SK-N-SH (cell line): ENCODE results near the gene WDR86. TPM values are rescaled to one million over a fixed set of nuclear protein-coding genes. Genes with fewer than 3 reads are reported as not detected.

ENCODE experiments used
- CTCF ChIA-PET: fragments of 300-600, 350-600 bp; formaldehyde crosslinking; extraction: SDS; loops from one replicate; lab custom pipeline; 2021; lab: Yijun Ruan, JAX
- POLR2A ChIA-PET: fragments of 350-600 bp; sonication (Branson Sonifier 250); formaldehyde crosslinking; extraction: SDS; loops from one replicate; lab custom pipeline; 2020; ENCODE audit warnings: antibody characterized with exemption, inconsistent platforms; lab: Yijun Ruan, JAX
- DNase-seq: peaks from one replicate; pipeline ENCODE4 v3.0.0; 2012
- H2AFZ ChIP-seq: fragments of 200-600 bp; sonication (generic); 2 replicates; pipeline ENCODE4 v1.8.1; 2016; ENCODE audit warnings: antibody characterized with exemption, mild to moderate bottlenecking, low read depth
- H3F3A ChIP-seq: fragments of 200-600 bp; sonication (generic); replicated peaks from 2 replicates; pipeline ENCODE3; 2016; ENCODE audit warnings: antibody characterized with exemption, mild to moderate bottlenecking; ENCODE audit not compliant: insufficient read depth
- H3K27ac ChIP-seq, 2 experiments: fragments of 200-500 bp in 1 of 2; fragments of 200-600 bp in 1 of 2; sonication (Bioruptor generic) in 1 of 2; sonication (generic), shearing (Covaris generic) in 1 of 2; 2 replicates each; pipeline versions ENCODE4 v1.5.1 to v1.6.1; 2014 to 2016; ENCODE audit warnings: low read depth in 2 of 2, inconsistent platforms in 1 of 2, low read length in 1 of 2, mild to moderate bottlenecking in 1 of 2, mixed read lengths in 1 of 2
- H3K27me3 ChIP-seq: fragments of 200-600 bp; sonication (generic), shearing (Covaris generic); 2 replicates; pipeline ENCODE4 v1.6.1; 2016; ENCODE audit warnings: mixed run types; ENCODE audit not compliant: insufficient read depth
- H3K36me3 ChIP-seq, 2 experiments: fragments of 200-500 bp in 1 of 2; fragments of 200-600 bp in 1 of 2; sonication (Bioruptor generic) in 1 of 2; sonication (generic) in 1 of 2; replicated peaks in 1 of 2; 2 replicates each; pipeline versions ENCODE3 to v1.5.1; 2014 to 2016; ENCODE audit warnings: low read length in 1 of 2, mild to moderate bottlenecking in 1 of 2; ENCODE audit not compliant: insufficient read depth in 2 of 2, control insufficient read depth in 1 of 2
- H3K4me1 ChIP-seq, 2 experiments: fragments of 200-500 bp in 1 of 2; fragments of 200-600 bp in 1 of 2; sonication (Bioruptor generic) in 1 of 2; sonication (generic), shearing (Covaris generic) in 1 of 2; 2 replicates each; pipeline versions ENCODE4 v1.5.1 to v1.6.1; 2014 to 2016; ENCODE audit warnings: low read depth in 1 of 2, low read length in 1 of 2, mixed run types in 1 of 2; ENCODE audit not compliant: insufficient read depth in 2 of 2, control insufficient read depth in 1 of 2
- H3K4me2 ChIP-seq: fragments of 200-600 bp; sonication (generic), shearing (Covaris generic); 2 replicates; pipeline ENCODE4 v1.6.1; 2017; ENCODE audit warnings: mixed run types
- H3K4me3 ChIP-seq, 2 experiments: fragments of 200-500 bp in 1 of 2; fragments of 200-600 bp in 1 of 2; sonication (Bioruptor generic) in 1 of 2; sonication (generic), shearing (Covaris generic) in 1 of 2; 2 replicates each; pipeline versions ENCODE4 v1.5.1 to v1.8.1; 2014 to 2016; ENCODE audit warnings: low read depth in 2 of 2, inconsistent platforms in 1 of 2, low read length in 1 of 2, mild to moderate bottlenecking in 1 of 2, mixed read lengths in 1 of 2, moderate library complexity in 1 of 2
- H3K79me2 ChIP-seq: fragments of 200-600 bp; sonication (generic); 2 replicates; pipeline ENCODE4 v1.8.1; 2017; ENCODE audit warnings: mild to moderate bottlenecking; ENCODE audit not compliant: insufficient read depth
- H3K9ac ChIP-seq: fragments of 200-600 bp; sonication (generic); 2 replicates; pipeline ENCODE4 v1.6.1; 2017; ENCODE audit warnings: mixed run types
- H3K9me2 ChIP-seq: fragments of 200-600 bp; sonication (generic); 2 replicates; pipeline ENCODE4 v1.6.1; 2017; ENCODE audit warnings: mixed run types
- H3K9me3 ChIP-seq: fragments of 200-600 bp; sonication (generic); 2 replicates; pipeline ENCODE4 v1.6.1; 2017; ENCODE audit warnings: mixed run types, mild to moderate bottlenecking, moderate library complexity
- H4K20me1 ChIP-seq: fragments of 200-600 bp; sonication (generic); 2 replicates; pipeline ENCODE4 v1.6.1; 2017; ENCODE audit warnings: mild to moderate bottlenecking, mixed run types; ENCODE audit not compliant: insufficient read depth
- EZH2phosphoT487 ChIP-seq: fragments of 200-600 bp; sonication (generic); IDR thresholded peaks from 2 replicates; pipeline ENCODE4 v1.6.1; 2017; ENCODE audit warnings: low read depth, mixed run types, mild to moderate bottlenecking, antibody characterized with exemption, moderate library complexity, borderline replicate concordance
- FOSL2 ChIP-seq: IDR thresholded peaks from 2 replicates; pipeline ENCODE4 v1.4.0; 2012; ENCODE audit warnings: low read depth, mild to moderate bottlenecking, moderate library complexity, borderline replicate concordance
- FOXM1 ChIP-seq: IDR thresholded peaks from 2 replicates; pipeline ENCODE4 v1.4.0; 2012; ENCODE audit warnings: low read depth, mild to moderate bottlenecking
- GABPA ChIP-seq: IDR thresholded peaks from 2 replicates; pipeline ENCODE4 v1.4.0; 2012; ENCODE audit warnings: low read depth, mild to moderate bottlenecking
- GATA2 ChIP-seq: sonication (generic); formaldehyde crosslinking; IDR thresholded peaks from 2 replicates; pipeline ENCODE4 v1.5.0; 2020; ENCODE audit warnings: mild to moderate bottlenecking, missing genetic modification reagents
- IRF3 ChIP-seq: fragments of 150-350 bp; IDR thresholded peaks from 2 replicates; pipeline ENCODE4 v1.6.1; 2016; ENCODE audit warnings: mild to moderate bottlenecking, low read depth, low read length
- JUND ChIP-seq: IDR thresholded peaks from 2 replicates; pipeline ENCODE4 v1.4.0; 2012
- MAX ChIP-seq: IDR thresholded peaks from 2 replicates; pipeline ENCODE4 v1.4.0; 2012; ENCODE audit warnings: low read depth
- MEF2A ChIP-seq: IDR thresholded peaks from 2 replicates; pipeline ENCODE4 v1.4.0; 2012; ENCODE audit warnings: low read depth, borderline replicate concordance
- NFIC ChIP-seq: IDR thresholded peaks from 2 replicates; pipeline ENCODE4 v1.4.0; 2012; ENCODE audit warnings: borderline replicate concordance
- NRF1 ChIP-seq: IDR thresholded peaks from 2 replicates; pipeline ENCODE4 v1.6.1; 2012; ENCODE audit warnings: low read depth, mild to moderate bottlenecking, low read length
- POLR2AphosphoS5 ChIP-seq: IDR thresholded peaks from 2 replicates; pipeline ENCODE4 v1.6.1; 2012; ENCODE audit warnings: low read depth, low read length
- RAD21 ChIP-seq: IDR thresholded peaks from 2 replicates; pipeline ENCODE4 v1.6.1; 2012; ENCODE audit warnings: mild to moderate bottlenecking, low read length
- RCOR1 ChIP-seq: fragments of 150-350 bp; IDR thresholded peaks from 2 replicates; pipeline ENCODE4 v1.6.1; 2017; ENCODE audit warnings: antibody characterized with exemption, low read length
- TEAD4 ChIP-seq: IDR thresholded peaks from 2 replicates; pipeline ENCODE4 v1.4.0; 2012; ENCODE audit warnings: mild to moderate bottlenecking, borderline replicate concordance; ENCODE audit not compliant: insufficient read depth
- WGBS: methylation state at CpG from one replicate; pipeline ENCODE4 v1.1.6; 2017; ENCODE audit warnings: low lambda C conversion rate; 5-methylcytosine and 5-hydroxymethylcytosine counted together
- polyA plus RNA-seq, 3 experiments: library from polyadenylated mRNA; depleted of rRNA; stranded (reverse); fragments of >200 nt; gene quantifications; 2 replicates each; pipeline ENCODE4 v1.2.3, GENCODE V29; 2012
- TF ChIP-seq, protein P1 (sequence below): IDR thresholded peaks from 2 replicates; pipeline ENCODE4 v1.4.0; 2012; ENCODE audit warnings: low read depth, borderline replicate concordance
- TF ChIP-seq, protein P2 (sequence below): IDR thresholded peaks from 2 replicates; pipeline ENCODE4 v1.6.1; 2012; ENCODE audit warnings: mild to moderate bottlenecking, low read depth, low read length, moderate library complexity
- TF ChIP-seq, protein P3 (sequence below): fragments of 150-350 bp; IDR thresholded peaks from 2 replicates; pipeline ENCODE4 v1.6.1; 2017; ENCODE audit warnings: antibody characterized with exemption, low read length, low read depth, borderline replicate concordance

WDR86 gene
- polyA plus RNA-seq, 1 of the 3 experiments (the other 2 are of a cell fraction) = 1.0 TPM

DNA sequence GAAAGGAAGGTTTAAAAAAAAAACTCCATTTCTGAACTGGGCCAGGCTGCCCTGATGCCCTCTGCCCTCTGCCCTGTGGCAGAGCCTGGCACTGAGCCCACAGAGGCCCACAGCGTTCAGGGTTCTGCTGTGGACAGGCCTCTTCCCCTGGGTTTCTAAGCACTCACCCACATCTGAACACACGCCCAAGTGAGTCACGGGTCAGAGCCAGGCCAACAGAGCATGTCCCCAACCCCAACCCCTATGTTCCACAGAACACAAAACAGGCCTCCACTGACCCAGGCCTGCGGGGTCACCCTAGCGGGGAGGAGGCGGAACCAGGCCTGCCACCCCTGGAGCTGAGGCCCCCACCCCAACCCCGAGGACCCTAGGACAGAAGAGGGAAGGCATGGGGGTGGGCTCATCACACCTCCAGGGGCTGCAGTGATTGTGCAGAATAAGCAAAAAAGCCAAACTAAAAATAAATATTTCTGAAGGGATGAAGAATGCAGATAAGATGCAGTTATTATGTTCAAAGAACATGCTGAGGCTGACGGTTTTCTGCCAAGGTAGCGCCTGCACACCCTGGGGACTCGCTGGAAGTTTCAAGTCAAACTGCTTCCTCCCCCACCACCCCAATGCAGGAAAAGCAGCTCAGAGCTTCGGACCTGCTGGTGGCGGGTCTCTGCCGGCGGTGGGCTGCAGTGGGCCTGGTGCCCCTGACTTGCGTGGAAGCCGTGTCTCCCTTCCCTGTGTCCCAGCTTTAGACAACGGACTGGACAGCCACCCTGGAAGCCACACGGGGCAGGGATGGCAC is 5.4 kb downstream of the WDR86 start:
- H3K79me2 ChIP-seq = no peaks in the 10 kb centered on the region
- 79% methylated on average over 13 of the region's 18 CpGs for WGBS
- no peaks in the 10 kb centered on the region for H4K20me1 ChIP-seq
- ChIA-PET POLR2A (no interaction called here), CTCF (interaction anchor here (1.1 to 2.1 kb wide), 3 partner anchors 33 to 89 kb away, joined by 4 to 8 read pairs (median 6); no protein-coding TSS in a partner anchor)
- peak; percentile 46 for DNase-seq
- H3K36me3 ChIP-seq = no peaks in the 10 kb centered on the region
- H3K9ac ChIP-seq = no peak overlapping the region
- no peak overlapping the region for H3K27ac ChIP-seq
- H3K9me2 ChIP-seq = no peaks in the 10 kb centered on the region
- no peak overlapping the region for H2AFZ ChIP-seq
- no peaks in the 10 kb centered on the region for H3K9me3 ChIP-seq
- no peak overlapping the region for H3K4me2 ChIP-seq
- H3K4me1 ChIP-seq = peaks cover 0 to 13% of the 10 kb centered on the region in 2 experiments; a peak in 2 of 4 replicates
- no peak overlapping the region for H3K4me3 ChIP-seq
- peaks cover 13% of the 10 kb centered on the region for H3K27me3 ChIP-seq
- no peak for TF ChIP-seq RAD21
- no peak for TF ChIP-seq MEF2A
- TF ChIP-seq RCOR1 = no peak
- no peak for TF ChIP-seq GATA2
- no peak for TF ChIP-seq FOSL2
- no peak for TF ChIP-seq POLR2AphosphoS5
- TF ChIP-seq, protein P1, sequence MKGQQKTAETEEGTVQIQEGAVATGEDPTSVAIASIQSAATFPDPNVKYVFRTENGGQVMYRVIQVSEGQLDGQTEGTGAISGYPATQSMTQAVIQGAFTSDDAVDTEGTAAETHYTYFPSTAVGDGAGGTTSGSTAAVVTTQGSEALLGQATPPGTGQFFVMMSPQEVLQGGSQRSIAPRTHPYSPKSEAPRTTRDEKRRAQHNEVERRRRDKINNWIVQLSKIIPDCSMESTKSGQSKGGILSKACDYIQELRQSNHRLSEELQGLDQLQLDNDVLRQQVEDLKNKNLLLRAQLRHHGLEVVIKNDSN = no peak
- no peak for TF ChIP-seq NRF1
- TF ChIP-seq EZH2phosphoT487 = no peak
- TF ChIP-seq, all 33 proteins: peak for 0
- H3F3A ChIP-seq = no peaks in the 10 kb centered on the region

DNA sequence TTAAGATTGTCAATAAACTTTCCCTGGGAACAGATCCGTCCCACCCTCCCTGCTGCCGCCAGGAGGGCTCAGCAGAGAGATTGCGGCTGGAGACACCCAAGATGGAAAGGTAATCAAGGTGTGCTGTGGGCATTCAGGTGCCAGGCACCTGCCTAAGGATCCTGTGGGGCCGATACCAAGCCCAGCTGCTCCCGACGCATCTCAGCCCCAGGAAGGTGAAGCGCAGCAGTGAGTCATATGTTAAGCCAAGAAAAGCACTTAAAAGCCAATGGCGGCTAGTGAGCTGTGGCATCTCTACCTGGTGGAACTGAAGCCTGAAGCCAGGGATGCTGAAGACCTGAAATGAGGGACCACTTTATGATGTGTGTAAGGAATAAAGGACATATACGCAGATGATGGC is 6.1 kb downstream of the WDR86 start:
- Histone ChIP-seq H3K27ac (no peak overlapping the region), H2AFZ (no peak overlapping the region), H3K36me3 (no peaks in the 10 kb centered on the region), H3K4me2 (no peak overlapping the region), H3K4me1 (peaks cover 0 to 12% of the 10 kb centered on the region in 2 experiments; a peak in 2 of 4 replicates), H3K79me2 (no peaks in the 10 kb centered on the region), H3K9me2 (no peaks in the 10 kb centered on the region), H4K20me1 (no peaks in the 10 kb centered on the region), H3K4me3 (no peak overlapping the region), H3K27me3 (peaks cover 6% of the 10 kb centered on the region), H3K9me3 (no peaks in the 10 kb centered on the region), H3F3A (no peaks in the 10 kb centered on the region), H3K9ac (no peak overlapping the region)
- no peak for DNase-seq
- POLR2A ChIA-PET = no interaction called here
- 95% methylated on average over 9 of the region's 9 CpGs for WGBS
- CTCF ChIA-PET = interaction anchor here (1.1 to 1.5 kb wide), 2 partner anchors 13 to 89 kb away, joined by 3 to 4 read pairs; no protein-coding TSS in a partner anchor
- TF ChIP-seq, protein P2, sequence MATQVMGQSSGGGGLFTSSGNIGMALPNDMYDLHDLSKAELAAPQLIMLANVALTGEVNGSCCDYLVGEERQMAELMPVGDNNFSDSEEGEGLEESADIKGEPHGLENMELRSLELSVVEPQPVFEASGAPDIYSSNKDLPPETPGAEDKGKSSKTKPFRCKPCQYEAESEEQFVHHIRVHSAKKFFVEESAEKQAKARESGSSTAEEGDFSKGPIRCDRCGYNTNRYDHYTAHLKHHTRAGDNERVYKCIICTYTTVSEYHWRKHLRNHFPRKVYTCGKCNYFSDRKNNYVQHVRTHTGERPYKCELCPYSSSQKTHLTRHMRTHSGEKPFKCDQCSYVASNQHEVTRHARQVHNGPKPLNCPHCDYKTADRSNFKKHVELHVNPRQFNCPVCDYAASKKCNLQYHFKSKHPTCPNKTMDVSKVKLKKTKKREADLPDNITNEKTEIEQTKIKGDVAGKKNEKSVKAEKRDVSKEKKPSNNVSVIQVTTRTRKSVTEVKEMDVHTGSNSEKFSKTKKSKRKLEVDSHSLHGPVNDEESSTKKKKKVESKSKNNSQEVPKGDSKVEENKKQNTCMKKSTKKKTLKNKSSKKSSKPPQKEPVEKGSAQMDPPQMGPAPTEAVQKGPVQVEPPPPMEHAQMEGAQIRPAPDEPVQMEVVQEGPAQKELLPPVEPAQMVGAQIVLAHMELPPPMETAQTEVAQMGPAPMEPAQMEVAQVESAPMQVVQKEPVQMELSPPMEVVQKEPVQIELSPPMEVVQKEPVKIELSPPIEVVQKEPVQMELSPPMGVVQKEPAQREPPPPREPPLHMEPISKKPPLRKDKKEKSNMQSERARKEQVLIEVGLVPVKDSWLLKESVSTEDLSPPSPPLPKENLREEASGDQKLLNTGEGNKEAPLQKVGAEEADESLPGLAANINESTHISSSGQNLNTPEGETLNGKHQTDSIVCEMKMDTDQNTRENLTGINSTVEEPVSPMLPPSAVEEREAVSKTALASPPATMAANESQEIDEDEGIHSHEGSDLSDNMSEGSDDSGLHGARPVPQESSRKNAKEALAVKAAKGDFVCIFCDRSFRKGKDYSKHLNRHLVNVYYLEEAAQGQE = no peak
- TF ChIP-seq TEAD4 (no peak), GABPA (no peak), JUND (no peak), IRF3 (no peak), MAX (no peak), FOXM1 (no peak), NFIC (no peak), POLR2AphosphoS5 (no peak)
- TF ChIP-seq, protein P3, sequence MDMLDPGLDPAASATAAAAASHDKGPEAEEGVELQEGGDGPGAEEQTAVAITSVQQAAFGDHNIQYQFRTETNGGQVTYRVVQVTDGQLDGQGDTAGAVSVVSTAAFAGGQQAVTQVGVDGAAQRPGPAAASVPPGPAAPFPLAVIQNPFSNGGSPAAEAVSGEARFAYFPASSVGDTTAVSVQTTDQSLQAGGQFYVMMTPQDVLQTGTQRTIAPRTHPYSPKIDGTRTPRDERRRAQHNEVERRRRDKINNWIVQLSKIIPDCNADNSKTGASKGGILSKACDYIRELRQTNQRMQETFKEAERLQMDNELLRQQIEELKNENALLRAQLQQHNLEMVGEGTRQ = no peak
- TF ChIP-seq, protein P1 = no peak
